Transverse colon (tissue), 4 donors: Measurements from ENCODE around the gene DNAH11. TPM values are rescaled to one million over a fixed set of nuclear protein-coding genes. Genes with fewer than 3 reads are reported as not detected.

Source experiments
- DNase-seq: peaks from one replicate; pipeline ENCODE4 v3.0.0-alpha.2; 2019
- H3K27ac ChIP-seq, 4 donors: fragments of 200-600 bp; sonication (generic); 2 replicates each; pipeline ENCODE4 v1.5.1; 2016 to 2018; ENCODE audit warnings: inconsistent platforms in 4 of 4
- H3K27me3 ChIP-seq: fragments of 200-600 bp; sonication (generic); 2 replicates; pipeline ENCODE4 v1.5.1; 2017; ENCODE audit warnings: inconsistent platforms
- H3K36me3 ChIP-seq, 4 donors: fragments of 200-600 bp; sonication (generic); 2 replicates each; pipeline ENCODE4 v1.5.1; 2017 to 2019; ENCODE audit warnings: inconsistent platforms in 4 of 4
- H3K4me1 ChIP-seq, 4 donors: fragments of 200-600 bp; sonication (generic); 2 replicates each; pipeline ENCODE4 v1.5.1; 2017 to 2020; ENCODE audit warnings: inconsistent platforms in 4 of 4
- H3K4me3 ChIP-seq, 4 donors: fragments of 200-600 bp; sonication (generic); 1 replicate in 1 of 4; 2 replicates in 3 of 4; pipeline versions ENCODE4 v1.5.1 to v1.6.1; 2017 to 2019; ENCODE audit warnings: inconsistent platforms in 4 of 4
- H3K9me3 ChIP-seq, 2 donors: fragments of 200-600 bp; sonication (generic); 2 replicates each; pipeline ENCODE4 v1.5.1; 2017 to 2019; ENCODE audit warnings: inconsistent platforms in 2 of 2
- EP300 ChIP-seq: sonication (generic); formaldehyde crosslinking; IDR thresholded peaks from one replicate; pipeline ENCODE4 v1.6.1; 2017; ENCODE audit warnings: antibody characterized with exemption, low read depth
- POLR2A ChIP-seq: fragments of 450-650 bp; IDR thresholded peaks from one replicate; pipeline ENCODE4 v1.6.1; 2016; ENCODE audit warnings: antibody characterized with exemption, mild to moderate bottlenecking, moderate library complexity
- POLR2AphosphoS5 ChIP-seq, 3 donors: sonication (generic); formaldehyde crosslinking; IDR thresholded peaks; one replicate each; pipeline ENCODE4 v1.6.1; 2016; ENCODE audit warnings: antibody characterized with exemption in 3 of 3
- WGBS, 2 donors: methylation state at CpG; one replicate each; pipeline ENCODE4 v1.1.5; 2018; ENCODE audit warnings: low coverage in 1 of 2; 5-methylcytosine and 5-hydroxymethylcytosine counted together
- in situ Hi-C, 4 donors: fragments of 200-750 bp; cut with MboI; loops; one replicate each; pipeline versions ENCODE4 v1.15.0 to v1.15.1; 2017; ENCODE audit warnings: low sequenced_read_pairs in 3 of 4, low pct_ligation_motif_present in 1 of 4, low pct_unique_long_range_greater_than_20kb in 1 of 4
- intact Hi-C: fragments of 100-400 bp; cut with DNase I; formaldehyde crosslinking; loops from one replicate; pipeline ENCODE4 v1.15.1; 2023; ENCODE audit warnings: low total_unique reads
- total RNA-seq, 4 donors: library from RNA; depleted of rRNA; stranded (reverse); fragments of >200 nt; gene quantifications; one replicate each; pipeline ENCODE4 v1.1.0, GENCODE V29; 2016
- TF ChIP-seq, protein P1 (sequence below), 5 experiments: fragments of 200-600 bp in 3 of 5; fragments of 450-650 bp in 2 of 5; sonication (generic) in 3 of 5; IDR thresholded peaks; 1 replicate in 2 of 5; 2 replicates in 3 of 5; pipeline ENCODE4 v1.5.1; 2016 to 2017; ENCODE audit warnings: antibody characterized with exemption in 5 of 5, inconsistent platforms in 3 of 5, mild to moderate bottlenecking in 2 of 5, moderate library complexity in 1 of 5

DNAH11 gene
- total RNA-seq, 4 donors from 2014 or later: under 0.01 to 0.16 TPM; not detected in 2

- TF ChIP-seq EP300 (no peak), POLR2A (no peak), POLR2AphosphoS5 (IDR thresholded peaks at IDR 0.05) (no peak)
- TF ChIP-seq, protein P1, sequence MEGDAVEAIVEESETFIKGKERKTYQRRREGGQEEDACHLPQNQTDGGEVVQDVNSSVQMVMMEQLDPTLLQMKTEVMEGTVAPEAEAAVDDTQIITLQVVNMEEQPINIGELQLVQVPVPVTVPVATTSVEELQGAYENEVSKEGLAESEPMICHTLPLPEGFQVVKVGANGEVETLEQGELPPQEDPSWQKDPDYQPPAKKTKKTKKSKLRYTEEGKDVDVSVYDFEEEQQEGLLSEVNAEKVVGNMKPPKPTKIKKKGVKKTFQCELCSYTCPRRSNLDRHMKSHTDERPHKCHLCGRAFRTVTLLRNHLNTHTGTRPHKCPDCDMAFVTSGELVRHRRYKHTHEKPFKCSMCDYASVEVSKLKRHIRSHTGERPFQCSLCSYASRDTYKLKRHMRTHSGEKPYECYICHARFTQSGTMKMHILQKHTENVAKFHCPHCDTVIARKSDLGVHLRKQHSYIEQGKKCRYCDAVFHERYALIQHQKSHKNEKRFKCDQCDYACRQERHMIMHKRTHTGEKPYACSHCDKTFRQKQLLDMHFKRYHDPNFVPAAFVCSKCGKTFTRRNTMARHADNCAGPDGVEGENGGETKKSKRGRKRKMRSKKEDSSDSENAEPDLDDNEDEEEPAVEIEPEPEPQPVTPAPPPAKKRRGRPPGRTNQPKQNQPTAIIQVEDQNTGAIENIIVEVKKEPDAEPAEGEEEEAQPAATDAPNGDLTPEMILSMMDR (IDR thresholded peaks at IDR 0.05): no peak
- WGBS, 2 donors: 43 to 47% methylated on average over 3 to 4 of the region's 4 CpGs
- no peaks in the 10 kb centered on the region for H3K36me3 ChIP-seq
- H3K4me3 ChIP-seq: no peak overlapping the region
- in situ Hi-C loops (no loop called here), intact Hi-C loops (no loop called here)
- no peak overlapping the region for H3K27ac ChIP-seq
- no peaks in the 10 kb centered on the region for H3K4me1 ChIP-seq
- DNase-seq: no peak
- H3K27me3 ChIP-seq: no peaks in the 10 kb centered on the region
- no peaks in the 10 kb centered on the region for H3K9me3 ChIP-seq
These were observed 161.5 kb downstream of the DNAH11 start for GRCh38 chr7:21704359-21704758.

- Histone ChIP-seq H3K36me3 (no peaks in the 10 kb centered on the region), H3K27me3 (no peaks in the 10 kb centered on the region), H3K4me3 (no peak overlapping the region), H3K9me3 (no peaks in the 10 kb centered on the region), H3K27ac (no peak overlapping the region), H3K4me1 (no peaks in the 10 kb centered on the region)
- 69 to 85% methylated on average over 3 of the region's 3 CpGs for WGBS, 2 donors
- in situ Hi-C loops (no loop called here), intact Hi-C loops (no loop called here)
- DNase-seq: no peak
- no peak for TF ChIP-seq POLR2A
- no peak for TF ChIP-seq POLR2AphosphoS5 (IDR thresholded peaks at IDR 0.05)
- TF ChIP-seq, protein P1 (IDR thresholded peaks at IDR 0.05): no peak
- no peak for TF ChIP-seq EP300
These were observed 163.3 kb downstream of the DNAH11 start for GRCh38 chr7:21706131-21706530.

GRCh38 chr7:21707566-21707965 is 164.7 kb downstream of the DNAH11 start:
- H3K9me3 ChIP-seq: no peaks in the 10 kb centered on the region
- no peaks in the 10 kb centered on the region for H3K4me1 ChIP-seq
- 73 to 74% methylated on average over 7 of the region's 7 CpGs for WGBS, 2 donors
- H3K4me3 ChIP-seq: no peak overlapping the region
- DNase-seq: no peak
- intact Hi-C loops (no loop called here), in situ Hi-C loops (no loop called here)
- H3K27ac ChIP-seq: no peak overlapping the region
- no peaks in the 10 kb centered on the region for H3K27me3 ChIP-seq
- TF ChIP-seq POLR2A (no peak), POLR2AphosphoS5 (IDR thresholded peaks at IDR 0.05) (no peak), EP300 (no peak)
- TF ChIP-seq, protein P1 (IDR thresholded peaks at IDR 0.05): no peak
- H3K36me3 ChIP-seq: no peaks in the 10 kb centered on the region

DNA sequence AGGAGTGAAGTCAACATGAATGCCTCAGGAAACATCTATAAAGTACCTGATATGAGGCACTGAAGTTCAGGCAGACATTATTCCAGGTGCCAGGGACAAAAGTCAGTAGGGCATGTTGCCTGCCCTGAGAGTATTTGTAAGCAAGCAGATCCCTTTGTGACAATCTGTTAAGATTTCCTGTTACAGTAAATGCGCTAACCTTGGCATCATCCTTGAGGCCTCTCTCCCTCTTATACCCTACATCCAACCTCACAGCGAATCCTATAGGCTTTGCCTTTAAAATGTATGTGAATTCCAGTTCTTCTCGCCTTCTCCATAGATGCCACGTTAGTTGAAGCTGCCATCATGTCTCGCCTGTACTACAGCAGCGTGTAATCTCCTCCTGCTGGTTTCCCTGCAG is 165.3 kb downstream of the DNAH11 start:
- no peak for DNase-seq
- TF ChIP-seq, protein P1 (IDR thresholded peaks at IDR 0.05): no peak
- TF ChIP-seq POLR2A (no peak), POLR2AphosphoS5 (IDR thresholded peaks at IDR 0.05) (no peak)
- no peaks in the 10 kb centered on the region for H3K9me3 ChIP-seq
- H3K27me3 ChIP-seq: no peaks in the 10 kb centered on the region
- no peaks in the 10 kb centered on the region for H3K36me3 ChIP-seq
- intact Hi-C loops: no loop called here
- no peaks in the 10 kb centered on the region for H3K4me1 ChIP-seq
- no peak overlapping the region for H3K27ac ChIP-seq
- 80 to 84% methylated on average over 3 to 6 of the region's 6 CpGs for WGBS, 2 donors
- in situ Hi-C loops: no loop called here
- no peak overlapping the region for H3K4me3 ChIP-seq
